A673 (cell line): Measurements from ENCODE around the gene PARD3.

Source experiments
- EZH2 ChIP-seq: fragments of 200-600 bp; sonication (generic); IDR thresholded peaks from 2 replicates; pipeline ENCODE4 v1.6.1; 2017; ENCODE audit warnings: borderline replicate concordance, low read depth, mild to moderate bottlenecking, mixed read lengths, antibody characterized with exemption, low read length; ENCODE audit not compliant: poor library complexity, severe bottlenecking
- TF ChIP-seq, protein P1 (sequence below): fragments of 300-800, 200-600 bp; sonication (generic); conservative IDR thresholded peaks from 2 replicates; pipeline ENCODE4 v1.5.1; 2017; ENCODE audit warnings: low read depth, mild to moderate bottlenecking, antibody characterized with exemption, low read length, moderate library complexity, mixed read lengths

DNA sequence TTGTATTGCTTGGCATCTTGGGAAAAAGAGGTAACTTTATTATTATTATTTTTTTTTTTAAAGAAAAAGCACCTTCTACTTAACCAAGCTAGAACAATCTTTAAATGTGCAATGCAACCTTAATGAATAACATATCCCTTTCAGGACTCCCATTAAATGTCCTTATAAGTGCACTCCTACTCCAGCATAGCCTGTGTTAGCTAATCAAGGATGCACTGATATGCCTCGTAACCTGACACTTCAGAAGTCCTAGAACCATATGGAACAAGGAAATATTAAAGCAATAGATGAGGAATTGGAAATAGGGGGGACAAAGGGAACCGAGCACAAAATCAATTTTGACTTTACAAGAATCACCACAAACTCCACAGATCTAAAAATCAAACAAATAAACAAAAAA, 522.4 kb downstream of the PARD3 start:
- TF ChIP-seq, protein P1, sequence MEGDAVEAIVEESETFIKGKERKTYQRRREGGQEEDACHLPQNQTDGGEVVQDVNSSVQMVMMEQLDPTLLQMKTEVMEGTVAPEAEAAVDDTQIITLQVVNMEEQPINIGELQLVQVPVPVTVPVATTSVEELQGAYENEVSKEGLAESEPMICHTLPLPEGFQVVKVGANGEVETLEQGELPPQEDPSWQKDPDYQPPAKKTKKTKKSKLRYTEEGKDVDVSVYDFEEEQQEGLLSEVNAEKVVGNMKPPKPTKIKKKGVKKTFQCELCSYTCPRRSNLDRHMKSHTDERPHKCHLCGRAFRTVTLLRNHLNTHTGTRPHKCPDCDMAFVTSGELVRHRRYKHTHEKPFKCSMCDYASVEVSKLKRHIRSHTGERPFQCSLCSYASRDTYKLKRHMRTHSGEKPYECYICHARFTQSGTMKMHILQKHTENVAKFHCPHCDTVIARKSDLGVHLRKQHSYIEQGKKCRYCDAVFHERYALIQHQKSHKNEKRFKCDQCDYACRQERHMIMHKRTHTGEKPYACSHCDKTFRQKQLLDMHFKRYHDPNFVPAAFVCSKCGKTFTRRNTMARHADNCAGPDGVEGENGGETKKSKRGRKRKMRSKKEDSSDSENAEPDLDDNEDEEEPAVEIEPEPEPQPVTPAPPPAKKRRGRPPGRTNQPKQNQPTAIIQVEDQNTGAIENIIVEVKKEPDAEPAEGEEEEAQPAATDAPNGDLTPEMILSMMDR = no peak
- TF ChIP-seq EZH2 = no peak
